Upper lobe of left lung (tissue), 6 donors: ENCODE results near the gene CTAGE6. TPM values are rescaled to one million over a fixed set of nuclear protein-coding genes. Genes with fewer than 3 reads are reported as not detected.
"Not testable (repeated sequence)": the region's sequence is repeated elsewhere in the genome, so short reads cannot be mapped to it uniquely, and the experiment has no call there.

Source experiments
- ATAC-seq, 2 donors: fragments of 200-7000 bp; cut with Tn5 transposase; one replicate each; pipeline ENCODE4 v1.9.1; 2022; ENCODE audit warnings: mild to moderate bottlenecking in 2 of 2, moderate library complexity in 2 of 2; ENCODE audit not compliant: low FRiP score in 2 of 2
- DNase-seq, 2 donors: peaks; one replicate each; pipeline ENCODE4 v3.0.0-alpha.2; 2019 to 2020
- H3K27ac ChIP-seq, 4 donors: fragments of 200-600 bp; sonication (generic); one replicate each; pipeline ENCODE4 v1.5.1; 2016 to 2019
- H3K27me3 ChIP-seq, 4 donors: fragments of 200-600 bp; sonication (generic); one replicate each; pipeline ENCODE4 v1.5.1; 2017 to 2019
- H3K36me3 ChIP-seq, 4 donors: fragments of 200-600 bp; sonication (generic); one replicate each; pipeline ENCODE4 v1.5.1; 2016 to 2019
- H3K4me1 ChIP-seq, 4 donors: fragments of 200-600 bp; sonication (generic); one replicate each; pipeline ENCODE4 v1.5.1; 2018 to 2019
- H3K4me3 ChIP-seq, 4 donors: fragments of 200-600 bp; sonication (generic); one replicate each; pipeline ENCODE4 v1.5.1; 2017 to 2019; ENCODE audit warnings: mild to moderate bottlenecking in 2 of 4, moderate library complexity in 1 of 4
- H3K9me3 ChIP-seq, 4 donors: fragments of 200-600 bp; sonication (generic); one replicate each; pipeline ENCODE4 v1.5.1; 2018 to 2019
- CTCF ChIP-seq, 6 experiments: fragments of 450-650 bp in 4 of 6; fragments of 200-600 bp in 2 of 6; sonication (generic) in 2 of 6; IDR thresholded peaks; one replicate each; pipeline ENCODE4 v1.5.1; 2016 to 2019; ENCODE audit warnings: antibody characterized with exemption in 6 of 6
- EP300 ChIP-seq, 4 donors: sonication (generic); formaldehyde crosslinking; IDR thresholded peaks; one replicate each; pipeline ENCODE4 v1.5.1; 2017; ENCODE audit warnings: antibody characterized with exemption in 4 of 4, control low read depth in 2 of 4
- POLR2A ChIP-seq, 4 donors: fragments of 450-650 bp; IDR thresholded peaks; one replicate each; pipeline ENCODE4 v1.5.1; 2016 to 2017; ENCODE audit warnings: antibody characterized with exemption in 4 of 4, mild to moderate bottlenecking in 2 of 4
- POLR2AphosphoS5 ChIP-seq, 2 donors: sonication (generic); formaldehyde crosslinking; IDR thresholded peaks; one replicate each; pipeline ENCODE4 v1.5.1; 2017; ENCODE audit warnings: antibody characterized with exemption in 2 of 2
- WGBS, 2 donors: methylation state at CpG; one replicate each; pipeline ENCODE4 v1.1.5; 2017 to 2018; 5-methylcytosine and 5-hydroxymethylcytosine counted together
- total RNA-seq, 6 donors: library from RNA; depleted of rRNA in 4 of 6; stranded (reverse); fragments of >200 nt in 4 of 6; gene quantifications; one replicate each; pipeline versions ENCODE4 v1.1.0 to v1.2.1, GENCODE V29; 2016 to 2021
- donor health status: DM: no; HTN: no; CAD: no; lungs with moderate emphysema.
- donor health status: DM: no; HTN: yes; CAD: no; lungs with severe emphysema.

CTAGE6 gene
- total RNA-seq, 6 donors from 2014 or later: 0.33 to 13.6 (median 0.91) TPM; not detected in 1

GRCh38 chr7:143737037-143737819 lies 20.3 kb downstream of the CTAGE6 start:
- WGBS, 2 donors: 24 to 25% methylated on average over 5 of the region's 5 CpGs
- ATAC-seq: peak in 1 of 2 donors; percentile 56
- peak; percentile 20 to 69 (median 50) for TF ChIP-seq CTCF (IDR thresholded peaks at IDR 0.05)
- DNase-seq, H3K4me1 ChIP-seq, H3K27me3 ChIP-seq, H3K9me3 ChIP-seq, H3K27ac ChIP-seq, H3K4me3 ChIP-seq, H3K36me3 ChIP-seq: not testable (repeated sequence)

- H3K9me3 ChIP-seq: no peaks in the 10 kb centered on the region
- WGBS, 2 donors: 94 to 97% methylated on average over 4 of the region's 4 CpGs
- no peak for TF ChIP-seq POLR2A (IDR thresholded peaks at IDR 0.05)
- TF ChIP-seq POLR2AphosphoS5 (IDR thresholded peaks at IDR 0.05): no peak
- no peak for TF ChIP-seq EP300 (IDR thresholded peaks at IDR 0.05)
- no peak for TF ChIP-seq CTCF (IDR thresholded peaks at IDR 0.05)
- H3K36me3 ChIP-seq: no peaks in the 10 kb centered on the region
- peaks cover 0 to 3% (median 0%) of the 10 kb centered on the region in 4 donors for H3K4me1 ChIP-seq
- no peak overlapping the region for H3K27ac ChIP-seq
- DNase-seq (no peak), ATAC-seq (no peak)
- H3K27me3 ChIP-seq: no peaks in the 10 kb centered on the region
- H3K4me3 ChIP-seq: no peak overlapping the region
Observed at GRCh38 chr7:143735962-143736361, 21.5 kb downstream of the CTAGE6 start.

GRCh38 chr7:143733876-143734275 lies 23.6 kb downstream of the CTAGE6 start:
- TF ChIP-seq POLR2A (IDR thresholded peaks at IDR 0.05) (no peak), EP300 (IDR thresholded peaks at IDR 0.05) (no peak), POLR2AphosphoS5 (IDR thresholded peaks at IDR 0.05) (no peak), CTCF (IDR thresholded peaks at IDR 0.05) (no peak)
- Histone ChIP-seq H3K36me3 (no peaks in the 10 kb centered on the region), H3K27me3 (no peaks in the 10 kb centered on the region), H3K4me3 (no peak overlapping the region), H3K27ac (no peak overlapping the region), H3K4me1 (peaks cover 0 to 3% (median 0%) of the 10 kb centered on the region in 4 donors), H3K9me3 (no peaks in the 10 kb centered on the region)
- no peak for DNase-seq
- WGBS, 2 donors: 91 to 97% methylated on average over 5 of the region's 5 CpGs
- no peak for ATAC-seq

- ATAC-seq (no peak), DNase-seq (no peak)
- TF ChIP-seq POLR2AphosphoS5 (IDR thresholded peaks at IDR 0.05) (no peak), EP300 (IDR thresholded peaks at IDR 0.05) (no peak)
- H3K36me3 ChIP-seq: peaks cover 0 to 6% (median 0%) of the 10 kb centered on the region in 4 donors
- no peaks in the 10 kb centered on the region for H3K27me3 ChIP-seq
- H3K4me1 ChIP-seq: no peaks in the 10 kb centered on the region
- no peaks in the 10 kb centered on the region for H3K9me3 ChIP-seq
- H3K27ac ChIP-seq: no peak overlapping the region
- 83 to 89% methylated on average over 3 of the region's 3 CpGs for WGBS, 2 donors
- no peak overlapping the region for H3K4me3 ChIP-seq
Observed at GRCh38 chr7:143728333-143728862, 29.1 kb downstream of the CTAGE6 start.

GRCh38 chr7:143727561-143727960 lies 29.9 kb downstream of the CTAGE6 start:
- H3K9me3 ChIP-seq, H3K36me3 ChIP-seq, H3K4me3 ChIP-seq, DNase-seq, H3K4me1 ChIP-seq, H3K27me3 ChIP-seq, H3K27ac ChIP-seq: not testable (repeated sequence)
- no CpG with 5 or more reads among the region's 7 CpGs for WGBS, 2 donors
- peak in 1 of 2 donors; percentile 73 for ATAC-seq

- not testable (repeated sequence) for H3K4me3 ChIP-seq, H3K27me3 ChIP-seq, H3K27ac ChIP-seq, H3K9me3 ChIP-seq, H3K36me3 ChIP-seq, H3K4me1 ChIP-seq, ATAC-seq, DNase-seq
- no CpG with 5 or more reads among the region's 6 CpGs for WGBS, 2 donors
Observed at GRCh38 chr7:143726143-143726542, 31.4 kb downstream of the CTAGE6 start.

- H3K4me3 ChIP-seq, H3K27ac ChIP-seq, H3K9me3 ChIP-seq, ATAC-seq, H3K27me3 ChIP-seq, H3K36me3 ChIP-seq, H3K4me1 ChIP-seq, DNase-seq: not testable (repeated sequence)
- no CpG with 5 or more reads among the region's 6 CpGs for WGBS, 2 donors
Observed at GRCh38 chr7:143720335-143720734, 37.2 kb downstream of the CTAGE6 start.

GRCh38 chr7:143715543-143716193 lies 41.8 kb downstream of the CTAGE6 start:
- not testable (repeated sequence) for H3K4me1 ChIP-seq, H3K27ac ChIP-seq, H3K36me3 ChIP-seq, DNase-seq, H3K9me3 ChIP-seq, H3K27me3 ChIP-seq, ATAC-seq, H3K4me3 ChIP-seq
